HEK293T (cell line): Measurements from ENCODE around the gene PEA15.

ENCODE experiments used
- CTCF ChIA-PET: fragments of 350-600 bp; formaldehyde crosslinking; extraction: SDS; loops from one replicate; lab custom pipeline; 2021; ENCODE audit warnings: antibody characterized with exemption, inconsistent platforms; lab: Yijun Ruan, JAX
- POLR2A ChIA-PET: fragments of 350-600 bp; formaldehyde crosslinking; extraction: SDS; loops from one replicate; lab custom pipeline; 2020; ENCODE audit warnings: antibody characterized with exemption, inconsistent platforms; lab: Yijun Ruan, JAX
- DNase-seq: peaks from one replicate; pipeline ENCODE4 v3.0.0; 2012; ENCODE audit warnings: mixed read lengths; ENCODE audit errors: extremely low spot score
- ARNT ChIP-seq: fragments of 450-650 bp; IDR thresholded peaks from 2 replicates; pipeline ENCODE4 v1.6.1; 2017; ENCODE audit warnings: mild to moderate bottlenecking
- BHLHE40 ChIP-seq: fragments of 450-650 bp; IDR thresholded peaks from 2 replicates; pipeline ENCODE4 v1.6.1; 2016; ENCODE audit warnings: mild to moderate bottlenecking, moderate library complexity, borderline replicate concordance
- CTBP1 ChIP-seq: fragments of 450-650 bp; IDR thresholded peaks from 2 replicates; pipeline ENCODE4 v1.6.1; 2016; ENCODE audit warnings: borderline replicate concordance
- ELF4 ChIP-seq: fragments of 450-650 bp; IDR thresholded peaks from 2 replicates; pipeline ENCODE4 v1.6.1; 2017; ENCODE audit warnings: antibody characterized with exemption
- FOXA1 ChIP-seq: fragments of 450-650 bp; IDR thresholded peaks from 2 replicates; pipeline ENCODE4 v1.6.1; 2016; ENCODE audit warnings: mild to moderate bottlenecking
- FOXK2 ChIP-seq: fragments of 450-650 bp; IDR thresholded peaks from 2 replicates; pipeline ENCODE4 v1.6.1; 2016; ENCODE audit warnings: mild to moderate bottlenecking
- FOXM1 ChIP-seq: fragments of 450-650 bp; IDR thresholded peaks from 2 replicates; pipeline ENCODE4 v1.6.1; 2017; ENCODE audit warnings: mild to moderate bottlenecking, borderline replicate concordance
- HDGF ChIP-seq: fragments of 450-650 bp; IDR thresholded peaks from 2 replicates; pipeline ENCODE4 v1.6.1; 2017; ENCODE audit warnings: antibody characterized with exemption, borderline replicate concordance
- L3MBTL2 ChIP-seq: fragments of 450-650 bp; conservative IDR thresholded peaks from 2 replicates; pipeline ENCODE4 v1.6.1; 2016; ENCODE audit warnings: mild to moderate bottlenecking
- LEF1 ChIP-seq: fragments of 450-650 bp; IDR thresholded peaks from 2 replicates; pipeline ENCODE4 v1.6.1; 2017; ENCODE audit warnings: mild to moderate bottlenecking, borderline replicate concordance
- NFRKB ChIP-seq: fragments of 450-650 bp; IDR thresholded peaks from 2 replicates; pipeline ENCODE4 v1.6.1; 2016; ENCODE audit warnings: mild to moderate bottlenecking, moderate library complexity
- SP1 ChIP-seq: fragments of 450-650 bp; IDR thresholded peaks from 2 replicates; pipeline ENCODE4 v1.6.1; 2017
- SUZ12 ChIP-seq: fragments of 450-650 bp; IDR thresholded peaks from 2 replicates; pipeline ENCODE4 v1.6.1; 2016; ENCODE audit warnings: mild to moderate bottlenecking
- TARDBP ChIP-seq: fragments of 450-650 bp; IDR thresholded peaks from 2 replicates; pipeline ENCODE4 v1.6.1; 2016
- ZNF384 ChIP-seq: fragments of 450-650 bp; IDR thresholded peaks from 2 replicates; pipeline ENCODE4 v1.6.1; 2016
- TF ChIP-seq, protein P1 (sequence below): fragments of 450-650 bp; IDR thresholded peaks from 2 replicates; pipeline ENCODE4 v1.6.1; 2016

PEA15 gene

DNA sequence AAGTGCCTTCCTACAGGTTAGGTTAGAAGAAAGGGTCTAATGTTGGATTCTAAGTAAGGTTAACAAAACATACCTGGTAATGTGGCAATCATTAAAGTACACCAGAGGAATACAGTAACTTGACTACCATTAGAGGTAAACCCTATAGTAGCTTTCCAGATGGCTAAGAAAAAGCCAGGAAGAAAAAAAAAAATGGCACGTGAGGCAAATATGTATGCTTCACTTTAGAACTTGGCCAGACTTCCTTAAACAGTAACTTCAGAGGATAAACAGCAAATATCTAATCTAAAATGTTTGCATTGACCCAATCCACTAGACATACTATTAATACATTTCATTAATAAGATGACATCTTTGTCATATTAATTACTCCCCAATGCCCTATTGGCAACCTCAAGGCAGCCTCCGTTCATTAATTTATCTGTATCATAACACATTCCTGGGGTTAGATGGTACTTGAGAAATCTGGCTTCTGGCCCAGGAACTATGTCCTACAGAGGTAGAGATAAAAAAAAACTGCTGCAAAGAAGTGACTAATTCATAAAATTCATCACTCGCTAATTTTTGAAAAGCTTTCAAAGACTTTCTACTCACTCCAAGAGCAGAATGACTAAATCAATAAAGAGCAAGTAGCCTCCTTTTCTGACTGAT lies 51.3 kb downstream of the PEA15 start:
- CTCF ChIA-PET, result interaction anchor here (0.6 kb wide), 1 partner anchor 35 kb away, joined by 3 read pairs; no protein-coding TSS in a partner anchor
- POLR2A ChIA-PET, result interaction anchor here (1.1 kb wide), 1 partner anchor 28 kb away, joined by 3 read pairs; the partner anchor contains the start of gene PEX19
- DNase-seq, result no peak
- TF ChIP-seq HDGF (no peak), ARNT (no peak), ELF4 (no peak), TARDBP (no peak), ZNF384 (no peak), CTBP1 (no peak), NFRKB (no peak), SUZ12 (no peak), FOXA1 (no peak), BHLHE40 (no peak)

DNA sequence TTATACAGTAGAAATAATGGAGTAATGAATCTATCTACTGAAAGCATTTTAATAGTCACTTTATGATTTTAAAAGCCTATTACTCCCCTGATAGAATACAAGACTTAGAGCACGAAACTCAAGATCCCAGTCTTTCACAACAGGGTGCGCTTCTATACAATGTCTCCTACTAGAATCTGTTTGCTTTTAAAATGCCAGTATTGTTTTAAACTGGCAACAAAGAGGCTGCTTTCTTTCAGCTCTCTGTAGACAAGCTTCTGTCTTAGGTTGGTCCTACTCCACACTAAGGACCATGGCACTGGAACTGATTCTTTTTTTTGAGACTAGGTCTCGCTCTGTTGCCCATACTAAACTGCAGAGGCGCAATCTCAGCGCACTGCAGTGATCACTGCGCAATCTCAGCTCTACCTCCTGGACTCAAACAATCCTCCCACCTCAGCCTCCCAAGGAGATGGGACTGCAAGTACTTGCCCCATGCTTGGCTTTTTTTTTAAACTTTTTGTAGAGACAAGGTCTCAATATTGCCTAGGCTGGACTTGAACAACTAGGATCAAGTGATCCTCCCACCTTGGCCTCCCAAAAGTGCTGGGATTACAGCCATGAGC lies 52.3 kb downstream of the PEA15 start:
- ChIA-PET CTCF (interaction anchor here (0.5 to 0.6 kb wide), 2 partner anchors 64 to 149 kb away, joined by 3 to 4 read pairs; no protein-coding TSS in a partner anchor), POLR2A (interaction anchor here (1.1 kb wide), 1 partner anchor 27 kb away, joined by 3 read pairs; the partner anchor contains the start of gene PEX19)
- no peak for TF ChIP-seq NFRKB
- no peak for TF ChIP-seq TARDBP
- TF ChIP-seq LEF1, result no peak
- TF ChIP-seq FOXM1, result no peak
- TF ChIP-seq FOXA1, result no peak
- TF ChIP-seq SUZ12, result no peak
- TF ChIP-seq L3MBTL2, result no peak
- TF ChIP-seq, protein P1, sequence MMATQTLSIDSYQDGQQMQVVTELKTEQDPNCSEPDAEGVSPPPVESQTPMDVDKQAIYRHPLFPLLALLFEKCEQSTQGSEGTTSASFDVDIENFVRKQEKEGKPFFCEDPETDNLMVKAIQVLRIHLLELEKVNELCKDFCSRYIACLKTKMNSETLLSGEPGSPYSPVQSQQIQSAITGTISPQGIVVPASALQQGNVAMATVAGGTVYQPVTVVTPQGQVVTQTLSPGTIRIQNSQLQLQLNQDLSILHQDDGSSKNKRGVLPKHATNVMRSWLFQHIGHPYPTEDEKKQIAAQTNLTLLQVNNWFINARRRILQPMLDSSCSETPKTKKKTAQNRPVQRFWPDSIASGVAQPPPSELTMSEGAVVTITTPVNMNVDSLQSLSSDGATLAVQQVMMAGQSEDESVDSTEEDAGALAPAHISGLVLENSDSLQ, result no peak
- TF ChIP-seq SP1, result no peak
- TF ChIP-seq HDGF, result no peak
- no peak for TF ChIP-seq BHLHE40
- no peak for TF ChIP-seq FOXK2
- no peak for TF ChIP-seq ELF4
- TF ChIP-seq CTBP1, result no peak
- no peak for TF ChIP-seq ARNT
- TF ChIP-seq ZNF384, result no peak
- no peak for DNase-seq

DNA sequence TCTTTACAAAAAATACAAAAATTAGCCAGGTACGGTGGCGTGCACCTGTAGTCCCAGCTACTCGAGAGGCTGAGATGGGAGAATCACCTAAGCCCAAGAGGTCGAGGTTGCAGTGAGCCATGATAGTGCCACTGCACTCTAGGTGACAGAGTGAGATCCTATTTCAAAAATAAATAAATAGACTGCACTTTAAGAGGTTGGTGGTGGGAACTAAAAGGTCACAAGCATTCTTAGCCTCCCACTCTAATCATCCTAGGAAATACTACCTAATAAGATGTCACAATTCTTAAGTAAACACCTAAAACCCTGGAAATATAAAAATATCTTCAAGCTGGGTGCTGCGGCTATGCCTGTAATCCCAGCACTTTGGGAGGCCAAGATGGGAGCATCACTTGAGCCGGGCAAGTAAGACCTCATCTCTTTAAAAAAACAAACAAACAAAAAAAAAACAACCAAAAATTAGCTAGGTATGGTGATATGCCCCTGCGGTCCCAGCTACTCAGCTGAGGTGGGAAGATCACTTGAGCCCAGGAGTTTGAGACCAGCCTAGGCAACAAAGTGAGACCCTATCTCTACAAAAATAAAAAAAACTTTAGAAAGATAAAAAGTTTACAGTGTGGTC lies 53.1 kb downstream of the PEA15 start:
- DNase-seq, result no peak
- ChIA-PET POLR2A (interaction anchor here (1.2 kb wide), 1 partner anchor 26 kb away, joined by 3 read pairs; no protein-coding TSS in a partner anchor), CTCF (no interaction called here)
- TF ChIP-seq CTBP1 (peak; percentile 58; the same call in 1 of the 2 replicates), ZNF384 (peak; percentile 14; the same call in 1 of the 2 replicates), NFRKB (no peak)

DNA sequence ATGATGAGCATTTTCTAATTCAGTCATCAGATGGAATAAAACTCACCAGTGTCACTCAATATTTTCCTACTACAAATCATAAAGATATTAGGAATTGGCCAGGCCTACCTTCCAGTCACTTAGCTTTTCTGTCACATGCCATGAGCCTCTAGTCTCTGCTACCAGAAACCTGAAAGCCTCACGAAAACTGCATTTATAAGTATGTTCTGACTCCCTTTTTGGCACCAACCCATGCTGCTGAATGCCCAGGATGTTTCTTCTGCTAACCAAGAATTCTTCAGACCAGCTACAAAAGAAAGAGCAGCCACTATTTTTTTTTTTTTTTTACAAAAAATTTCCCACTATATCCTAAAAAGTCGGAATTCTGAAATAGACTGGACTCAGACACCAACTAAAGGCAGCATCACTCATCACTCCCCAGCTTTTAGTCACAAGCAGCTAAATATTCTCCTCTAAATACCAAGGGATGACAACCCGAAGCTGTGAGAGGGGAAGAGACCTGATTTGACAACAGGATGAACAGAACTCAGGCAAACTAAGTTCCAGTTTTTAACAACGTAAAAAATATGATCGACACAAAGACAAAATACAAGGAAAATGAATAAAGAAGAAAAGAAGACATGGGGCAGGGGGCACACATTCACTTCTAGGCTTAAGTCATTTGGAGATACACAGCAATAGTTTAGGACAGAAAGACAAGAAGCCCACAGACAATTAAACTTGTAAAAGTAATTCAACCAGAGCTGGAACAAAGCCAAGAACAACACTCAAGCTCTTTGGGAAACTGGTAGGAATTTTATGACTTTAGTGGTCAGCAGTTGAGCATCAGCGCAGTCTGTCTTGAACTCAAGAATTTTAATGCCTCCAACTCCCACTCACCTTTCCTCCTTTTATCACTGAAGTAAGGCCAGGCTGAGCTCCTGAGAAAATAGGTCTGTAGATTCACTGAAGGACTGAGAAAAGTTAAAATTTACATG lies 55.5 kb downstream of the PEA15 start:
- TF ChIP-seq CTBP1 (peak; percentile 79), FOXM1 (no peak)
- TF ChIP-seq, protein P1, result peak; percentile 44; the same call in 1 of the 2 replicates
- peak; percentile 70 for DNase-seq
- ChIA-PET CTCF (interaction anchor here (0.6 to 2.4 kb wide), 3 partner anchors 9 to 68 kb away, joined by 3 to 13 read pairs (median 7); no protein-coding TSS in a partner anchor), POLR2A (interaction anchor here (0.8 to 1.4 kb wide), 7 partner anchors 8 to 70 kb away, joined by 3 to 12 read pairs (median 3); partner anchors contain the start of gene PEX19)

DNA sequence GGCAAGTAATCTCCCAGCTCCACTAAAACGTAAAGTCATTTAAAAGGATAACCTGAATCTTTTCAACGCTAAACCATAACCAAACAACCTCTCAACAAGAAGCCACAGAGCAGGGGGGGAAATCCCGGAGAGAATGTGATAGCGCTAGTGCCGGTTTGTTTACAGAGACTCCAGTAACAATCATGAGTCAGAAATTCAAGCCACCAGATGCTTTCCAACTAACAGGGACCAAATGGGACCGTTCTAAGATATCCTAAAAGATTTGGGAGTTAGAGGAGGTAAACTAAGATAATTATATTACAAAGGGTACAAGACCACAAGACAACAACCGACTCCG lies 56.3 kb downstream of the PEA15 start:
- no peak for TF ChIP-seq L3MBTL2
- no peak for TF ChIP-seq ZNF384
- TF ChIP-seq ELF4, result no peak
- TF ChIP-seq CTBP1, result no peak
- TF ChIP-seq BHLHE40, result no peak
- no peak for TF ChIP-seq ARNT
- no peak for TF ChIP-seq FOXM1
- ChIA-PET CTCF (interaction anchor here (1.4 to 2.4 kb wide), 3 partner anchors 10 to 68 kb away, joined by 7 to 13 read pairs (median 9); no protein-coding TSS in a partner anchor), POLR2A (interaction anchor here (0.8 to 1.4 kb wide), 6 partner anchors 9 to 139 kb away, joined by 3 to 12 read pairs (median 3); partner anchors contain the start of gene PEX19)
- peak; percentile 41 for DNase-seq
